ENCODE results near the gene UBE2D3. TPM values are rescaled to one million over a fixed set of nuclear protein-coding genes. Genes with fewer than 3 reads are reported as not detected.
"Not testable (repeated sequence)": the region's sequence is repeated elsewhere in the genome, so short reads cannot be mapped to it uniquely, and the experiment has no call there.

The UBE2D3 gene
- total RNA-seq, 1 donor: 399 TPM

DNA sequence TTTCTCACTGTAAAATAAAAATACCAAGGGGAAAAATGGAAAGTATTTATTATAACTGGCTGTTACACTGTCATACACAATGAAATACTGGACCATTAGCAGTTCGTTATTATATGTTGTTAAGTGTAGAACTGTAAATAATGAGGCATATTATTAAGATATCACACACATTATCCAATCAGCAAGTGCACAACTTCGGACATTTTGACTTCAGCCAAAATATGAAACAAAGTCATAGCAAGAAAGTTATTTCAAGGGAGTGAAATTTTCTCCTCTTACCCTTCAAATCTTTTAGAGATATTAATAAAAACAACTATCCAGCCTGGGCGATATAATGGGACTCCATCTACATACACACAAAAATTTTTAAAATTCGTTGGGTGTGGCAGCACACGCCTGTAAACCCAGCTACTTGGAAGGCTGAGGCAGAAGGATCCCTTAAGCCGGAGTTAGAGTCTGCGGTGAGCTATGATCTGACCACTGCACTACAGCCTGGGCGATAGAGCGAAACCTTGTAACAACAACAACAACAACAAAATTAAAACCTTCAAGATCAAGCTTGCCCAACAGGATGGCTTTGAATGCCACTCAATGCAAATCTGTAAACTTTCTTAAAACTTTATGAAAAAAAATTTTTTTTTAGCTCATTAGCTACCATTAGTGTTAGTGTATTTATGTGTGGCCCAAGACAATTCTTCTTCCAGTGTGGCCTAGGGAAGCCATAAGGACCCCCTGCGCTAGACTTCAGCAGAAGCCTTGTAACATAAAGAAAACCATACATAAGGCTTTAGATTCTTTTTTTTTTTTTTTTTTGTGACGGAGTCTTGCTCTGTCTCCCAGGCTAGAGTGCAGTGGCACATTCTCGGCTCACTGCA lies 40.2 kb upstream of the UBE2D3 start:
- peak overlapping the region; percentile 91 for H3K4me3 ChIP-seq (ENCODE audit: low read depth, low read length)
- TF ChIP-seq, protein P1, sequence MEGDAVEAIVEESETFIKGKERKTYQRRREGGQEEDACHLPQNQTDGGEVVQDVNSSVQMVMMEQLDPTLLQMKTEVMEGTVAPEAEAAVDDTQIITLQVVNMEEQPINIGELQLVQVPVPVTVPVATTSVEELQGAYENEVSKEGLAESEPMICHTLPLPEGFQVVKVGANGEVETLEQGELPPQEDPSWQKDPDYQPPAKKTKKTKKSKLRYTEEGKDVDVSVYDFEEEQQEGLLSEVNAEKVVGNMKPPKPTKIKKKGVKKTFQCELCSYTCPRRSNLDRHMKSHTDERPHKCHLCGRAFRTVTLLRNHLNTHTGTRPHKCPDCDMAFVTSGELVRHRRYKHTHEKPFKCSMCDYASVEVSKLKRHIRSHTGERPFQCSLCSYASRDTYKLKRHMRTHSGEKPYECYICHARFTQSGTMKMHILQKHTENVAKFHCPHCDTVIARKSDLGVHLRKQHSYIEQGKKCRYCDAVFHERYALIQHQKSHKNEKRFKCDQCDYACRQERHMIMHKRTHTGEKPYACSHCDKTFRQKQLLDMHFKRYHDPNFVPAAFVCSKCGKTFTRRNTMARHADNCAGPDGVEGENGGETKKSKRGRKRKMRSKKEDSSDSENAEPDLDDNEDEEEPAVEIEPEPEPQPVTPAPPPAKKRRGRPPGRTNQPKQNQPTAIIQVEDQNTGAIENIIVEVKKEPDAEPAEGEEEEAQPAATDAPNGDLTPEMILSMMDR (IDR thresholded peaks at IDR 0.05; ENCODE audit: insufficient read depth, low read depth, low read length): no peak
- no peak for DNase-seq (ENCODE audit: low read depth)

DNA sequence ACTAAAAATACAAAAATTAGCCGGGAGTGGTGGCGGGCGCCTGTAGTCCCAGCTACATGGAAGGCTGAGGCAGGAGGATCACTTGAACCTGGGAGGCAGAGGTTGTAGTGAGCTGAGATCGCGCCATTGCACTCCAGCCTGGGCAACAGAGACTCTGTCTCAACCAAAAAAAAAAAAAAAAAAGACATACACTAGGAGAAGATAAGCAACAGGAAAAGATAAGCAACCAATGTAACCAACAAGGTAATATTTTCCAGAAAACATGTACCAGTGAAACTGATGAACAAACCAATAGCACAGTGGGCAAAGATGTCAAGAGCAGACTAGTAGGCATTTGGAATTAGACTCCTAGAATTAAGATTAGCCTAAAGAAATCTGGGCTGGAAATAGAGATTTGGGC lies 38.0 kb upstream of the UBE2D3 start:
- H3K4me3 ChIP-seq (ENCODE audit: low read depth, low read length); DNase-seq (ENCODE audit: low read depth): not testable (repeated sequence)

DNA sequence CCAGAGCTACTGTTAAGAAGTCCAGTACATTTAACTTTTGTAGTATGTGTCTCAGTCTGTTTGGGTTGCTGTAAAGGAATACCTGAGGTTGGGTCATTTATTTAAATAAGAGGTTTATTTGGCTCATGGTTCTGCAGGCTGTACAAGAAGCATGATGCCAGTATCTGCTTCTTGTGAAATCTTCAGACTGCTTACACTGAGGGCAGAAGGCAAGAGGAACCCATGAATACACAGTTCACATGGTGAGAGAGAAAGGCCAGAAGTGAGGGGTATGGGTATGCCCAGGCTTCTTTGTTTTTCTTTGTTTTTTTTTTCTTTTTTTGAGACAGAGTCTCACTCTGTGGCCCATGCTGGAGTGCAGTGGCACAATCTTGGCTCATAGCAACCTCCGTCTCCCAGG lies 35.4 kb upstream of the UBE2D3 start:
- TF ChIP-seq, protein P1 (IDR thresholded peaks at IDR 0.05; ENCODE audit: insufficient read depth, low read depth, low read length): no peak
- no peak for DNase-seq (ENCODE audit: low read depth)

DNA sequence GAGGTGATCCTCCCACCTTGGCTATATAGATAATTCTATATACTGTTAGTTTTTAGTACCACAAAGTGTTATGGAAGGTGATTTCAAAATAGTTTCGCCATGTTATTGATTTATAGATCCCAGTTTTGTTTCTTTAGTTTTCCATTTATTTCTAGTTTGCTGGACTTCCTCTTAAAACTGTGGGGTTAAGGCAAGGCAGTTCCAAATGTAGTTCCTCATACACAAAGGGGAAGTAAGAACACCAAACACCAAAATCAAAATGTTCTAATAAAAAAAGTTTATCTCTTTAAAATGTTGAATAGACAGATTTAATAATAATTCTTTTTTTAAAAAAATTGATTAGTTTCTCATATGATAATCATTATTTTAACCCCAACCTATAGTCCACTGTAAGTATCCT lies 34.7 kb upstream of the UBE2D3 start:
- TF ChIP-seq, protein P1 (IDR thresholded peaks at IDR 0.05; ENCODE audit: insufficient read depth, low read depth, low read length): no peak
- DNase-seq (ENCODE audit: low read depth): no peak
- H3K4me3 ChIP-seq (ENCODE audit: low read depth, low read length): no peak overlapping the region

More for the DNA sequence above, 35.4 kb upstream of the UBE2D3 start:
- no peak overlapping the region for H3K4me3 ChIP-seq (ENCODE audit: low read depth, low read length)

DNA sequence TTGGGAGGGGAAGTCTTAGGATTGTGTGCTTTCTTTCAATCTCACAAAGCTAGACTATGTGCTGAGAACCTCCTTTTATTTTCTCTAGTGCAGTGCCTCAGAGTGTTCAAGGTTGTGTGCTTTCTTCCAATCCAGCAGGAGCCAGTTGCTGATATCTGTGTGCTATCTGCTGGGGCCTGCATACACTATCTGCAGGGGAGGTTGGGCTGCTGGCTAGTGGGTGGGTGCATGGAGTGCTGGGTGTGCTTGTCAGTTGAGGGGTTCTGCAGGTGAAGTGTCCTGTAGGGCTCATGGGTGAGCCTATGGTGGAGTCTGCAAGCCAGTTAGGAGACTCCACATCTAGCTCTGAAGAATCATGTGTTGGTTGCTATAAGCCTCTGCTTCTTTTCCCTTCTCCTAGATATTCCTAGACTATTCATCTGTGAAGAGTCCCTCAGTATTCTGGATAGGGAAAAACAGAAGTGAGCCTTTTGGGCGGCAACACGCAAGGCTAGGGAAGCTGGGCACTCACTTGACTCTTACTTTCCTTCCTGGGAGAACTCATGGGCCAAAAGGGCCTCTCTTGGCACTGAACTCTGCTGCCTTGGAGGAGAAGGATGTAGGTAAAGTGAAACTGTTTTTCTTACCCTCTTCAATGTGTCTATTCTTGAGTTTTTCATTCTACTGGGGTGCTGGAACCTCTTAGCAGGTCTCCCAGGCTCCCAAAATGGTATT lies 33.4 kb upstream of the UBE2D3 start:
- DNase-seq (ENCODE audit: low read depth): no peak
- TF ChIP-seq, protein P1 (IDR thresholded peaks at IDR 0.05; ENCODE audit: insufficient read depth, low read depth, low read length): no peak
- H3K4me3 ChIP-seq (ENCODE audit: low read depth, low read length): no peak overlapping the region

DNA sequence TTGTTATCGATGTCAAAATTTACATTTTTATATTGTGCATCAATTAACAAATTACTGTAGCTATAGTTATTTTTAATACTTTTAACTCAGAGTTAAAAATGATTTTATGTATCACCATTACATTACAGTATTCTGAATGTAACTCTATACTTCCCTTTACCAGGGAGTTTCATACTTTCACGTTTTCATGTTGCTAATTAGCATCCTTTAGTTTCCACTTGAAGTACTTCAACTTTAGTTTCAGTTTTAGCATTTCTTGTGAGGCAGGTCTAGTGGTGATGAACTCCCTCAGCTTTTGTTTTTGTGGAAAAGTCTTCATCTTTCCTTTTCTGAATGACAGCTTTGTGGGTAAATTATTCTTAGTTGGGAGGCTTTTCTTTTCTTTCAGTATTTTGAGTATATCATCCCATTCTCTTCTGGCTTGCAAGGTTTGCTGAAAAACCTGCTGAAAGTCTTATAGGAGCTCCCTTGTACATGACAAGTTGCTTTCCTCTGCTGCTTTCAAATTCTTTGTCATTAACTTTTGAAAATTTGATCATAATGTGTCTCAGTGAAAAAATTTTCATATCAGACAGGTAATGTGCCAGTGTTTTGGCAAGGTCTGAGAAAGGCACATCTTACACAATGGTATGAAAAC lies 31.6 kb upstream of the UBE2D3 start:
- DNase-seq (ENCODE audit: low read depth): no peak
- TF ChIP-seq, protein P1 (IDR thresholded peaks at IDR 0.05; ENCODE audit: insufficient read depth, low read depth, low read length): no peak

DNA sequence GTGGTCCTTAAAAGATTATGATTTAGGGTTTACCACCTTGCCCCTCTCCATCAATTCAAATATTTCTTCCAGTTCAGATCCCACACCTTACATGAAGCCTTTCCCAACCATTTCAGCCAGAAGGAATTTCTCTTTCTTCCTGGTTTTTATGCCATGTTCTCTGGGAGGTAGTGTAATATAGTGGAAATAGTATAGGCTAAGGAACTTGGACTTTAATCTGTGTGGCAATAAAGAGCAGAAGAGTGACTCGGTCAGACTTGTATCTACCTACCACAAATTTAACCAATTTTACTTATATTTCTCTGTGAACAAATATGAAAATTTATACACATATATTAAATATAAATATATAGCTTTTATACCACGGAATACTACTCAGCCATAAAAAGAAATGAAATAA lies 23.0 kb upstream of the UBE2D3 start:
- DNase-seq (ENCODE audit: low read depth): no peak
- H3K4me3 ChIP-seq (ENCODE audit: low read depth, low read length): no peak overlapping the region
- TF ChIP-seq, protein P1 (IDR thresholded peaks at IDR 0.05; ENCODE audit: insufficient read depth, low read depth, low read length): no peak

More for the DNA sequence above, 31.6 kb upstream of the UBE2D3 start:
- H3K4me3 ChIP-seq (ENCODE audit: low read depth, low read length): no peak overlapping the region
